DMS153 treated with DMSO at 0.1 percent for 48 hours (cell line): ENCODE measurements around the gene SMAD5.

Source experiments
- DNase-seq: peaks from one replicate; lab custom pipeline; 2025; ENCODE audit not compliant: unreplicated experiment; lab: John Stamatoyannopoulos, UW

Gene SMAD5

GRCh38 chr5:136215812-136216211 lies 83.2 kb downstream of the SMAD5 start:
- DNase-seq: no peak

GRCh38 chr5:136216230-136216629 lies 83.6 kb downstream of the SMAD5 start:
- no peak for DNase-seq

- no peak for DNase-seq
Measured at GRCh38 chr5:136221340-136221739, 88.7 kb downstream of the SMAD5 start.

- no peak for DNase-seq
Measured at GRCh38 chr5:136222580-136223235, 90.1 kb downstream of the SMAD5 start.

- DNase-seq: no peak
Measured at GRCh38 chr5:136225796-136226195, 93.2 kb downstream of the SMAD5 start.

GRCh38 chr5:136226401-136226800 lies 93.8 kb downstream of the SMAD5 start:
- DNase-seq: no peak

- DNase-seq: no peak
Measured at GRCh38 chr5:136228136-136228757, 95.6 kb downstream of the SMAD5 start.

GRCh38 chr5:136230176-136230575 lies 97.5 kb downstream of the SMAD5 start:
- DNase-seq: no peak

- DNase-seq: no peak
Measured at GRCh38 chr5:136232316-136232715, 99.7 kb downstream of the SMAD5 start.
